ENCODE measurements around the gene ZNF576.

The ZNF576 gene

DNA sequence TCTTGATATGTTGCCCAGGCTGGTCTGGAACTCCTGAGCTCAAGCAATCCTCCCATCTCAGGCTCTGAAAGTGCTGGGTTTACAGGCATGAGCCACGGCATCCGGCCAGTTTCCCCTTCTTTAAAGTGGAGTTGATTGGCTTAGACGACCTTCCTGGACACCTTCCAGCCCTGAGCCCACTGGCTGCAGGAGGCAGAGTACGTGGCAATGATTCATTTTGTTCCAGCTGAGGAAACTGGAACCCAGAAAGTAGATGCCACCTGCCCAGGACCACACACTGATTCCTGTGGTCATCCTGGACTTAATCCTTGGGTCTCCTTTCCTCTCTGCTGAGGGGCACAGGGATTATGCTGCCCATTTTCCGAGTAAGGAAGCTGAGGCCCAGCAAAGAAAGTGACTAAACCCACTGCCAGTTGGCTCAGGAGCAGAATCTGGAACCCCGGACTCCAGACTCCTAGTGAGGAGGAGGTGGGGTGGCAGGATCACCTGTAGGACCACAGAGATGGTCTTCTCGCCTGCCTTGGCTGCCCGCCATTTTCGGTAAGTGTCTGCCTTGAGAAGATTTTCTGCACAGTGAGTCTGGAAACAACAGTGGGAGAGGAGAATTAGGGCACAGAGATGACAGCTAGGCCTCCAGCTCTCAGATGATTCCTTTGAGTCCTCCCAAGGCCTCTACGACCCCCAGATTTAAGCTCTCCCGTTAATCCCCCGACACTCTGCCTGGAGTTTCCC lies 21.8 kb upstream of the ZNF576 start:
- POLR2A ChIA-PET, result interaction anchor here (0.9 to 2.8 kb wide), 3 partner anchors 19 to 42 kb away, joined by 3 to 16 read pairs (median 4); partner anchors contain the start of genes IRGQ, ZNF575 and ZNF576

DNA sequence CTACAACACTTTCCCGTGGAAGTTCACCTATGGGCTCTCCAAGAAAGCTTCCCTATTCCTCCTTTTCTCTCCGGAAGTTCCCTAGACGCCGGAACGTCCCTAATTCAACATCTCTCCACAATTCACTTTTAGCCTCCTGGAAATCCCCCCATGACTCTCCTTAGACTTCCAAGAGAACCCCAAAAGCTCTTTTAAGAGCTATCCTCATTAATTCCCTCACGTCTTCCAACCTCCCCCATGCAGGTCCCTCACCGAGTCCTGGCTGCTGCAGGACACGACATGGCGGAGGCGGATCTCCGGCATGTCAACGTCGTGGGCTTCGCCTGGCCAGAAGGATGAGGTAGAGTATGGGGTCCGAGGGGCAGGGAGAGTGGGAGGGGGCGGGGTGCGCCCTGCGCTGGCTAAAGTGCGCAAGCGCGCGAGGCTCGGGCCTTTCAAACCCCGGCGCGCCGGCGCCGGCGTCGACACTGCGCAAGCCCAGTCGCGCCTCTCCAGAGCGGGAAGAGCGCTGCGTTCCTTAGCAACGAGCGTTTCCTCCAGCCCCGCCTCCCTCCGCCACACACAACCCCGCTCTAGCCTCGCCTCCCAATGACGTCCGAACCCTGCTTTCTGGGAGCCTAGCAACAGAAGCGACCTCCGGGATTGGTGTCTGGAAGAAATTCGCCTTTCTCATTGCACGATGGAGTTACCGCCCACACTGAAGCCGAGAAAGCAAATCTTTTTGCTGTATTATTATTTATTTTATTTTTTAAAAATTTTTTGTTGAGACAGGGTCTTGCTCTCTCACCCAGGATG lies 21.0 kb upstream of the ZNF576 start, which contains the start of the genes PINLYP and XRCC1:
Gene PINLYP, plus strand, starts transcription at position 646 of the 795 bp plus-strand sequence. CDS start 1,391 bp downstream, outside the sequence.
Gene XRCC1, minus strand, starts transcription at position 372 of the 795 bp plus-strand sequence. Its CDS starts 69 bp downstream, at position 303.
- TF ChIP-seq FOXA1 (IDR thresholded peaks at IDR 0.05) (no peak), FOXM1 (IDR thresholded peaks at IDR 0.05; ENCODE audit: borderline replicate concordance) (no peak), SUZ12 (IDR thresholded peaks at IDR 0.05) (no peak), NFRKB (IDR thresholded peaks at IDR 0.05) (no peak), CTBP1 (IDR thresholded peaks at IDR 0.05; ENCODE audit: borderline replicate concordance) (no peak)
- DNase-seq (ENCODE audit: extremely low spot score), result peak; percentile 99
- ChIA-PET POLR2A (interaction anchor here (0.9 to 2.8 kb wide), 3 partner anchors 18 to 43 kb away, joined by 3 to 16 read pairs (median 4); partner anchors contain the start of genes IRGQ, ZNF575 and ZNF576), CTCF (interaction anchor here (0.6 to 0.9 kb wide), 2 partner anchors 40 to 146 kb away, joined by 3 read pairs; no protein-coding TSS in a partner anchor)

More for the DNA sequence above, 21.8 kb upstream of the ZNF576 start:
- CTCF ChIA-PET, result interaction anchor here (0.9 kb wide), 1 partner anchor 39 kb away, joined by 3 read pairs; no protein-coding TSS in a partner anchor
- TF ChIP-seq TARDBP (IDR thresholded peaks at IDR 0.05) (no peak), FOXA1 (IDR thresholded peaks at IDR 0.05) (no peak), L3MBTL2 (conservative IDR thresholded peaks at IDR 0.05) (no peak), SUZ12 (IDR thresholded peaks at IDR 0.05) (no peak)
- TF ChIP-seq, protein P1, sequence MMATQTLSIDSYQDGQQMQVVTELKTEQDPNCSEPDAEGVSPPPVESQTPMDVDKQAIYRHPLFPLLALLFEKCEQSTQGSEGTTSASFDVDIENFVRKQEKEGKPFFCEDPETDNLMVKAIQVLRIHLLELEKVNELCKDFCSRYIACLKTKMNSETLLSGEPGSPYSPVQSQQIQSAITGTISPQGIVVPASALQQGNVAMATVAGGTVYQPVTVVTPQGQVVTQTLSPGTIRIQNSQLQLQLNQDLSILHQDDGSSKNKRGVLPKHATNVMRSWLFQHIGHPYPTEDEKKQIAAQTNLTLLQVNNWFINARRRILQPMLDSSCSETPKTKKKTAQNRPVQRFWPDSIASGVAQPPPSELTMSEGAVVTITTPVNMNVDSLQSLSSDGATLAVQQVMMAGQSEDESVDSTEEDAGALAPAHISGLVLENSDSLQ (IDR thresholded peaks at IDR 0.05), result no peak
- no peak for DNase-seq (ENCODE audit: extremely low spot score)

DNA sequence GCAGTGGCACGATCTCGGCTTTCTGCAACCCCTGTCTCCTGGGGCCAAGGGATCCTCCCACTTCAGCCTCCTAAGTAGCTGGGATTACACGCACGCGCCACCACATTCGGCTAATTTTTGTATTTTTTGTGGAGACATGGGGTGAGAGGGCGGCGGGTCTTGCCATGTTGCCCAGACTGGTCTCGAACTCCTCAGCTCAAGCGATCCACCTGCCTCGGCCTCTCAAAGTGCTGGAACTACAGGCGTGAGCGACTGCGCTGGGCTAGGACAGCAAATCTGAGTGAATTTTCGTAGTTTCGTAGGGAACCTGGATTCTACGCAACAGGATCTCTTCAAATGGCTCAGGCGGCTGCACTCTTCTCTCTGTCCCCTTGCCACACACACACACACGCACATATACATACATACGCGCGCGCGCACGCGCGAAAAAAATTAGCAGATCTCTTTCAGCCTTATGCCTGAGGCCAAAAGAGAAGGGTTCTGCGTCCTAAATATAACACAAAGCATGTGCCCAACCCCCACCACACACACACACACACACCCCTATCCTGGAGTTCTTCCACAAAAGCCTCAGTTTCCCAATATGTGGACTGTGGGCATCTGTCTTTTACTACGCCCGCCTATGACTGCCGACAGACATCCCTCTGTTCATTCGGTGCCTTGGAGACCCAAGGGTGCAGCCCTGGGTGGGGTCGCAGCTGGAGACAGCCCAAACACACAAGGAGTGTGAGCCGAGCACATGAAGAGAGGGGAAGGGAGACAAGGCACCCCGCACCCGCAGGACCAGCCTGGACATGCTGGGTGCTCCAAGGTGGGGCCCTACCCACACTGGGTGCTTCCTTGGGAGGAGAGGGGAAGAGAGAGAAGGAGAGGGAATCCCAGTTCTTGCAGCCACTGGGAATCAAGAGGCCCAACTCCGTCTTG lies 20.2 kb upstream of the ZNF576 start:
- ChIA-PET CTCF (interaction anchor here (0.6 kb wide), 2 partner anchors 76 to 145 kb away, joined by 3 to 10 read pairs; no protein-coding TSS in a partner anchor), POLR2A (interaction anchor here (2.8 kb wide), 1 partner anchor 20 kb away, joined by 16 read pairs; the partner anchor contains the start of genes IRGQ and ZNF576)
- TF ChIP-seq NFRKB (IDR thresholded peaks at IDR 0.05) (no peak), FOXM1 (IDR thresholded peaks at IDR 0.05; ENCODE audit: borderline replicate concordance) (no peak), L3MBTL2 (conservative IDR thresholded peaks at IDR 0.05) (peak; percentile 58), SUZ12 (IDR thresholded peaks at IDR 0.05) (no peak)
- no peak for DNase-seq (ENCODE audit: extremely low spot score)

DNA sequence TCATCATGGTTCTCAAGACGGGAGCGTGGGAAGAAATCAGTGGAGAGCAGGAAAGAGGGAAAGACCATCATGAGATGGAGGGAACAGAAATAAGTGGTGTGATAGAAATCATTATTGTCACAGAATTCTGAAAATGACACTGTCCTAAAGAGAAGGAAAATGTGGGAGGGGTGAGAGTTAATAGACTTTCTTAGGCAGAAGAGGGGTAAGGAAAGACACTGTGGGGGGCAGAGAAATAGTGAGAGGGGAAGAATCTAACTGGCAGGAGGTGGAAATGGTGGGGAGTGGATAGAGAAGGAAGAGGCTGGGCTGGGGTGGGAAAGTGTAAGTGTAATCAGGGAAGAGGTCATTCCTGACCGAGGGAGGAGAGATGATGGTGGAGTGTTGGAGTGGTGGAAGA lies 17.6 kb upstream of the ZNF576 start:
- POLR2A ChIA-PET, result interaction anchor here (1.7 kb wide), 1 partner anchor 17 kb away, joined by 8 read pairs; the partner anchor contains the start of genes IRGQ and ZNF576
- TF ChIP-seq, protein P1 (IDR thresholded peaks at IDR 0.05), result no peak
- TF ChIP-seq LEF1 (IDR thresholded peaks at IDR 0.05; ENCODE audit: borderline replicate concordance), result no peak
- TF ChIP-seq ARNT (IDR thresholded peaks at IDR 0.05), result no peak
- TF ChIP-seq ZNF384 (IDR thresholded peaks at IDR 0.05), result no peak
- TF ChIP-seq ELF4 (IDR thresholded peaks at IDR 0.05), result no peak
- no peak for TF ChIP-seq TARDBP (IDR thresholded peaks at IDR 0.05)
- no peak for TF ChIP-seq FOXK2 (IDR thresholded peaks at IDR 0.05)
- TF ChIP-seq FOXA1 (IDR thresholded peaks at IDR 0.05), result no peak
- no peak for TF ChIP-seq NFRKB (IDR thresholded peaks at IDR 0.05)
- TF ChIP-seq SUZ12 (IDR thresholded peaks at IDR 0.05), result no peak
- no peak for TF ChIP-seq BHLHE40 (IDR thresholded peaks at IDR 0.05; ENCODE audit: borderline replicate concordance)
- TF ChIP-seq SP1 (IDR thresholded peaks at IDR 0.05), result no peak
- TF ChIP-seq HDGF (IDR thresholded peaks at IDR 0.05; ENCODE audit: borderline replicate concordance), result no peak
- TF ChIP-seq CTBP1 (IDR thresholded peaks at IDR 0.05; ENCODE audit: borderline replicate concordance), result no peak
- TF ChIP-seq FOXM1 (IDR thresholded peaks at IDR 0.05; ENCODE audit: borderline replicate concordance), result no peak
- TF ChIP-seq L3MBTL2 (conservative IDR thresholded peaks at IDR 0.05), result no peak
- CTCF ChIA-PET, result no interaction called here
- no peak for DNase-seq (ENCODE audit: extremely low spot score)

DNA sequence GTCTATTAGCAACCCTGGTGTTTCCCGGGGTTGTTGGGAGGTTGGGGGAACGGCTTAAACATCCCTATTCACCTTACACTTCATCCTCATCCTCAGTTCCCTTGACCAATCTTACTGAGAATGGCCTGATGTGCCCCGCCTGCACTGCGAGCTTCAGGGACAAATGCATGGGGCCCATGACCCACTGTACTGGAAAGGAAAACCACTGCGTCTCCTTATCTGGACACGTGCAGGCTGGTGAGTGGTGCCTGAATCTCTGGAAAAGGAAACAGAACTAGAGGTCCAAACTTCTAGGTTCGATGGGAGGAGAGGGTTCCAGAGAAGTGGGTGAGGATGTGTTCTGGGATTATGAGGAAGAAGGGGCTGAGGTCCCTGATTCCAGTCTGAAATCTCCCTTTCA lies 14.9 kb upstream of the ZNF576 start:
- DNase-seq (ENCODE audit: extremely low spot score), result no peak
- ChIA-PET CTCF (no interaction called here), POLR2A (no interaction called here)
- no peak for TF ChIP-seq TARDBP (IDR thresholded peaks at IDR 0.05)
- no peak for TF ChIP-seq ZNF384 (IDR thresholded peaks at IDR 0.05)
- no peak for TF ChIP-seq CTBP1 (IDR thresholded peaks at IDR 0.05; ENCODE audit: borderline replicate concordance)
- no peak for TF ChIP-seq L3MBTL2 (conservative IDR thresholded peaks at IDR 0.05)
- TF ChIP-seq HDGF (IDR thresholded peaks at IDR 0.05; ENCODE audit: borderline replicate concordance), result no peak
- TF ChIP-seq ARNT (IDR thresholded peaks at IDR 0.05), result no peak
- TF ChIP-seq, protein P1 (IDR thresholded peaks at IDR 0.05), result no peak
- TF ChIP-seq SUZ12 (IDR thresholded peaks at IDR 0.05), result no peak
- TF ChIP-seq FOXM1 (IDR thresholded peaks at IDR 0.05; ENCODE audit: borderline replicate concordance), result no peak
- no peak for TF ChIP-seq BHLHE40 (IDR thresholded peaks at IDR 0.05; ENCODE audit: borderline replicate concordance)
- no peak for TF ChIP-seq SP1 (IDR thresholded peaks at IDR 0.05)
- TF ChIP-seq NFRKB (IDR thresholded peaks at IDR 0.05), result no peak
